Fibroblast of skin of back (primary cell): ENCODE data around the gene SERINC5.
A peak's percentile ranks its signal among the peaks of the same experiment; 100 is the strongest.

Source experiments
- DNase-seq: peaks from one replicate; pipeline ENCODE4 v3.0.0-alpha.2; 2013

SERINC5 gene

GRCh38 chr5:80093796-80094195, 162.1 kb downstream of the SERINC5 start:
- no peak for DNase-seq

- no peak for DNase-seq
These were observed 163.3 kb downstream of the SERINC5 start for GRCh38 chr5:80092486-80093107.

GRCh38 chr5:80091792-80092192, 164.1 kb downstream of the SERINC5 start:
- peak; percentile 63 for DNase-seq

- no peak for DNase-seq
These were observed 165.0 kb downstream of the SERINC5 start for GRCh38 chr5:80090884-80091166.

GRCh38 chr5:80083101-80083890, 172.6 kb downstream of the SERINC5 start:
- DNase-seq = peak; percentile 75

GRCh38 chr5:80082731-80083100, 173.1 kb downstream of the SERINC5 start:
- DNase-seq = peak; percentile 74

GRCh38 chr5:80082281-80082680, 173.6 kb downstream of the SERINC5 start:
- DNase-seq = no peak

GRCh38 chr5:80078921-80079320, 176.9 kb downstream of the SERINC5 start:
- no peak for DNase-seq

GRCh38 chr5:80077051-80077714, 178.7 kb downstream of the SERINC5 start:
- no peak for DNase-seq

GRCh38 chr5:80076131-80077050, 179.5 kb downstream of the SERINC5 start:
- DNase-seq = no peak

- DNase-seq = peak; percentile 52
These were observed 183.5 kb downstream of the SERINC5 start for GRCh38 chr5:80072103-80073073.

GRCh38 chr5:80071510-80072021, 184.3 kb downstream of the SERINC5 start:
- DNase-seq = no peak

- DNase-seq = peak; percentile 55
These were observed 185.4 kb downstream of the SERINC5 start for GRCh38 chr5:80070338-80071056.

GRCh38 chr5:80069918-80070318, 185.9 kb downstream of the SERINC5 start:
- DNase-seq = peak; percentile 20

GRCh38 chr5:80069251-80069800, 186.5 kb downstream of the SERINC5 start:
- no peak for DNase-seq

- DNase-seq = no peak
These were observed 187.1 kb downstream of the SERINC5 start for GRCh38 chr5:80068775-80069174.

GRCh38 chr5:80068246-80068636, 187.6 kb downstream of the SERINC5 start:
- DNase-seq = no peak

- DNase-seq = no peak
These were observed 188.2 kb downstream of the SERINC5 start for GRCh38 chr5:80067531-80068245.

- DNase-seq = no peak
These were observed 188.8 kb downstream of the SERINC5 start for GRCh38 chr5:80067016-80067415.

GRCh38 chr5:80064124-80064523, 191.7 kb downstream of the SERINC5 start:
- peak; percentile 67 for DNase-seq
